HCT116 (cell line): ENCODE results near the gene CFAP45.

Experiments used
- ATF3 ChIP-seq: IDR thresholded peaks from 2 replicates; pipeline ENCODE4 v1.6.1; 2012
- CBX3 ChIP-seq: IDR thresholded peaks from 2 replicates; pipeline ENCODE4 v1.6.1; 2012; ENCODE audit warnings: low read depth
- CEBPB ChIP-seq: IDR thresholded peaks from 2 replicates; pipeline ENCODE4 v1.6.1; 2012; ENCODE audit warnings: low read depth
- CTCF ChIP-seq, 3 experiments: fragments of 200-600 bp in 1 of 3; sonication (generic) in 1 of 3; IDR thresholded peaks in 2 of 3; conservative IDR thresholded peaks in 1 of 3; 2 replicates each; pipeline ENCODE4 v1.5.1; 2012 to 2017; ENCODE audit warnings: low read depth in 2 of 3, low read length in 2 of 3, antibody characterized with exemption in 1 of 3, borderline replicate concordance in 1 of 3, control low read depth in 1 of 3, mild to moderate bottlenecking in 1 of 3, mixed read lengths in 1 of 3, mixed run types in 1 of 3, moderate library complexity in 1 of 3; ENCODE audit not compliant: insufficient read depth in 1 of 3
- EZH2 ChIP-seq: fragments of 200-600 bp; sonication (generic); IDR thresholded peaks from 2 replicates; pipeline ENCODE4 v1.6.1; 2017; ENCODE audit warnings: antibody characterized with exemption, mixed run types
- EZH2phosphoT487 ChIP-seq: fragments of 200-600 bp; IDR thresholded peaks from 2 replicates; pipeline ENCODE4 v1.6.1; 2018; ENCODE audit warnings: antibody characterized with exemption, borderline replicate concordance
- POLR2A ChIP-seq: IDR thresholded peaks from 2 replicates; pipeline ENCODE4 v1.7.0; 2011; ENCODE audit warnings: borderline replicate concordance; ENCODE audit not compliant: insufficient read depth, insufficient read length; ENCODE audit errors: extremely low read depth
- POLR2AphosphoS5 ChIP-seq: IDR thresholded peaks from 2 replicates; pipeline ENCODE4 v1.6.1; 2011; ENCODE audit warnings: mild to moderate bottlenecking, low read depth, low read length, moderate library complexity
- RAD21 ChIP-seq: IDR thresholded peaks from 2 replicates; pipeline ENCODE4 v1.6.1; 2012; ENCODE audit warnings: low read depth, mild to moderate bottlenecking
- SIN3A ChIP-seq: IDR thresholded peaks from 2 replicates; pipeline ENCODE4 v1.6.1; 2012; ENCODE audit warnings: low read depth
- TCF7L2 ChIP-seq: IDR thresholded peaks from 2 replicates; pipeline ENCODE4 v1.7.0; 2011; ENCODE audit warnings: borderline replicate concordance, inconsistent platforms; ENCODE audit not compliant: insufficient read depth, insufficient read length; ENCODE audit errors: extremely low read depth
- YY1 ChIP-seq: IDR thresholded peaks from 2 replicates; pipeline ENCODE4 v1.6.1; 2011; ENCODE audit warnings: low read length, low read depth, moderate library complexity, mild to moderate bottlenecking; ENCODE audit not compliant: insufficient replicate concordance; ENCODE audit errors: extremely low read depth
- ZBTB33 ChIP-seq: IDR thresholded peaks from 2 replicates; pipeline ENCODE4 v1.6.1; 2011; ENCODE audit warnings: mild to moderate bottlenecking, low read length, moderate library complexity; ENCODE audit not compliant: insufficient replicate concordance; ENCODE audit errors: extremely low read depth
- ZNF274 ChIP-seq: fragments of 200-500 bp; sonication (Bioruptor generic); IDR thresholded peaks from 2 replicates; pipeline ENCODE4 v1.6.1; 2014; ENCODE audit warnings: mild to moderate bottlenecking, low read depth, low read length, inconsistent platforms

GRCh38 chr1:159873530-159874143 is 26.3 kb downstream of the CFAP45 start:
- TF ChIP-seq CTCF (IDR thresholded peaks at IDR 0.05 in 2 of 3, conservative IDR thresholded peaks at IDR 0.05 in 1 of 3; ENCODE audit: borderline replicate concordance in 1 of 3, insufficient read depth in 1 of 3, low read depth in 2 of 3, low read length in 2 of 3) (no peak), EZH2phosphoT487 (no peak), POLR2A (no peak), ZBTB33 (no peak), ATF3 (no peak), YY1 (no peak), EZH2 (no peak), POLR2AphosphoS5 (no peak), SIN3A (no peak), TCF7L2 (no peak), CBX3 (no peak), RAD21 (no peak), CEBPB (no peak), ZNF274 (no peak)
